ENCODE results near the gene LMBRD2.
"Not testable (repeated sequence)": the region's sequence is repeated elsewhere in the genome, so short reads cannot be mapped to it uniquely, and the experiment has no call there.

Gene LMBRD2

GRCh38 chr5:36160617-36161016 lies 8.9 kb upstream of the LMBRD2 start:
- no peak for DNase-seq

- DNase-seq: no peak
These were observed 6.5 kb upstream of the LMBRD2 start for GRCh38 chr5:36158144-36158543.

DNA sequence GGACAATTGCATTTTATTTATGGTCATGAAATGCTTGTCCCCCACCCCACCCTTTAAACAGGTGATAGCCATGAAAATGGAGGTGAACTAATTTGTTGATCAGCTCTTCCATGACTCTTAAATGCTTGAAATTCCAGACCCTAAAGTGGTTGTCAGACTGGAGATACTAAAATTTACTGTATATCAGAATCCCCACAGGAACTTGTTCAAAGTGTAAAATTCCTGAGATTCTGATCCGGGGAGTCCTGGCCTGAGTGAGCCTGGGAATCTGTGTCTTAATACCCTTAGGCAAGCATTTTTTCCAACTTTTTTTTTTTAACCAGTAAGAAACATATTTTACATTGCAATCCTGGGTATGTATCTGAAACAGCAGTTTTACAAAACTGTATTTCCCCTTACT lies 4.9 kb upstream of the LMBRD2 start:
- no peak for DNase-seq

- no peak for DNase-seq
These were observed 4.5 kb upstream of the LMBRD2 start for GRCh38 chr5:36156121-36156601.

- DNase-seq: no peak
These were observed 3.6 kb upstream of the LMBRD2 start for GRCh38 chr5:36155291-36155690.

- DNase-seq: no peak
These were observed 2.0 kb upstream of the LMBRD2 start for GRCh38 chr5:36153726-36154125.

- no peak for DNase-seq
These were observed 1.6 kb upstream of the LMBRD2 start for GRCh38 chr5:36153298-36153677.

- DNase-seq: peak in 1 of 2 experiments; percentile 67
These were observed 924 bp upstream of the LMBRD2 start for GRCh38 chr5:36152324-36153297.

DNA sequence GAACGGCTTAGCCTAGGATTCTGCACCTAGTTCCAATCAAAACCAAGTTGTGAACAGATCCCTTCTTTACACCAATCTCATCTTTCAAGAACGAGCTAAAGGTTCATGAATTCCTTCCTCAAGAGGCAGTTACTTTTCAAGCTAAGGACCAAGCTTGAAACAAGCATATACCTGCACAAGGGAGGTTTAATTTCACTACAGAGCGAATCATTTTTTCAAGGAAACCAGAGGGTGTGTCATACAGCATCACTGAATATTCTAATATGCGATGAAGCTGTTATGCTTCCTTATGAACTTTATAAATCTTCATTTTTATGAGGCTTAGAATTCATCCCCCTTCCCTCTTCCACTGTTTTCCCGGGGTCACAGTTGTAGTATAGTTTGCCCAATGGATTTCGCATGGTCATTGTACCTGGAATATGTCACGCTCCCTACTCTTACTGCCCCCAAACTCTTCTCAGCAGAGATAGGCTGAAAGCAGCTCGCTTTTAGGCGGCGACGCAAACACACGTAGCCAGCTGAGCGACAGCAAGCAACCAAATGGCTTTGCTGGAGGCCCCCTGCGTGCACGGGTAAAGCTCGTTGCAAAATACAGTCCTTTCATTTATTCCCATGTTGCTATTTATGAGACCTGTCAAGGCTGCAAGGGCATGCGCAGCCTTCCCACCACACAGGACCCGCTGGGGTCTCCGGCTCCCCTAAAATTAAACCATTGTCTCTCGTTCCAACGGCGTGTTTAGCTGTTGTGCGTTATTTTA lies 832 bp downstream of the LMBRD2 start:
- DNase-seq: peak; percentile 85 to 89

DNA sequence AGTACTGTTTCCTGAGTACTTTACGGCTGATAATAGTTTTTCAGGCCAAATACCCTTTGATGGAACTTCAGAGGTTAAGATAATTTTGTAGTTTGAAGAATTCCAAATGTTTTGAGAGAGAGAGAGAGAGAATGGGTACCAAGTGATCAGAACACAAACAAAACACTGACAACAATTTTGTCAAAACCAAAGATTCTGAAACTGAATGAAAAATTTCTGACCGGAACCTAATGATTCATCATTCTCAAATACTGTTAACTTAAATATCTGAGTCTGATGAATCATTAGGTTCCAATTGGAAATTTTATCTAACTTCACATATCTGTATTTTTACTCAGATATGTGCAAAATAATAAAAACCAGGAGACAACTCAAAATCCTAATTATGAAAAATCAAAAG lies 4.0 kb downstream of the LMBRD2 start:
- DNase-seq: no peak

GRCh38 chr5:36146390-36146789 lies 5.3 kb downstream of the LMBRD2 start:
- DNase-seq: no peak

GRCh38 chr5:36145311-36145710 lies 6.4 kb downstream of the LMBRD2 start:
- no peak for DNase-seq

DNA sequence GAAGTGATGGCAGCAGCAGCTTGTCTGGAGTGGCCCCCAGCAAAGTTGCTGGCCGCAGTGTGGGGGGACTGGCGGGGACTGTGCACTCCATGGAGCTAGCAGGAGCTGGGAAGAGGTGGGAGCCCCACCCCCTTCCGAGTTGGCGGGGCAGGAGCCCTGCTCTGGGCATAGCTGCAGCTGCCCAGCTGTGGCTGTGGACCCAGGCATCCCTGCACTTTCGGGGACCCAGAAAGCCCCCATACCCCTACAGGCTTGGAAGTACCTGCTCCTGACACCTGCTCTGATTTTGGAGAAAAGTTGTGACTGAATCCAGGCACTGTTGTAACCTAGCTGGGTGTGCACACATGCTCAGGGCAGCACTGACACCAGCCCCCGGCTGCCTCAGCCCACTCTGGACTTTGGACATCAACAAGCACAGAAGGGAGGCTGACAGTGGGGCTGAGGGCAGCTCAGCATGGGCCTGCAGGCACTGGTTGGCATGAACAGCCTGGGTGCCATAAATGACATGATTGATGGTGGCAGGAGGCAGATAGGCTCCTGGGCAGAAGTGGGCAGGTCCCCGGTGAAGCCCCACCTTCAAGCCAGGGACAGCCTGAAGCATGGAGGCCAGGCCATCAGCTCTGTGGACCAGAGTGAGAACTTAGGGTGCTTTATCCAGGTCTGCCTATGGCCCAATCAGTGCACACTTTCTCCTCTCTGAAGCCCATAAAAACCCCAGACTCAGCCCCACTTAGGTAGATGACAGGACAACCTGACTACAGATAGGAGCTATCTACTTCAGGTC lies 12.6 kb downstream of the LMBRD2 start:
- DNase-seq: no peak

DNA sequence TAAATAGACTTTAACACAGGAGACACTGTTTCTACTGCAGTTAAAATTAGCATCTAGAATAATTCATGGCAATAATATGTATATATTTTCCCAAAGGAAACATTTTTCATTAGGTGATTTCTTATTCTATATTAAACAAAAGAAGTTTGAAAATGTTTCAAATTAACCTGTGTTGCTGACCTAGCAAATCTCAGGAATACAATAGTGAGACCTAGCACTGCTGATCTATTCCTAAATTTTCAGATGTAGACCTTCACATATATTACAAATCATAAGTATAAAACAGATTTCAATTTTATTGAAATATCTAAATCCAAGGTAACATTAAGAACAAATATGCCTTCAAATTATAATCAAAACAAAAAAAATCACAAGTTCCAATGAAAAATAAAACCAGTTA lies 15.1 kb downstream of the LMBRD2 start:
- DNase-seq: no peak

GRCh38 chr5:36135988-36136387 lies 15.7 kb downstream of the LMBRD2 start:
- no peak for DNase-seq

GRCh38 chr5:36133009-36133408 lies 18.7 kb downstream of the LMBRD2 start:
- not testable (repeated sequence) for DNase-seq

DNA sequence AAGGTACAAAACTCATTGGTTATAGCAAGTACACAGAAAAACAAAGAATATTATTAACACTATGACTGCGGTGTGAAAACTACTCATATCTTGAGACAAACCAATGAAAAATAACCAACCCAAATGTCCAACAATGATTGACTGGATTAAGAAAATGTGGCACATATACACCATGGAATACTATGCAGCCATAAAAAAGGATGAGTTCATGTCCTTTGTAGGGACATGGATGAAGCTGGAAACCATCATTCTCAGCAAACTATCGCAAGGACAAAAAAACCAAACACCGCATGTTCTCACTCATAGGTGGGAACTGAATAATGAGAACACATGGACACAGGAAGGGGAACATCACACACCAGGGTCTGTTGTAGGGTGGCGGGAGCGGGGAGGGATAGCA lies 22.0 kb downstream of the LMBRD2 start:
- DNase-seq: not testable (repeated sequence)

DNA sequence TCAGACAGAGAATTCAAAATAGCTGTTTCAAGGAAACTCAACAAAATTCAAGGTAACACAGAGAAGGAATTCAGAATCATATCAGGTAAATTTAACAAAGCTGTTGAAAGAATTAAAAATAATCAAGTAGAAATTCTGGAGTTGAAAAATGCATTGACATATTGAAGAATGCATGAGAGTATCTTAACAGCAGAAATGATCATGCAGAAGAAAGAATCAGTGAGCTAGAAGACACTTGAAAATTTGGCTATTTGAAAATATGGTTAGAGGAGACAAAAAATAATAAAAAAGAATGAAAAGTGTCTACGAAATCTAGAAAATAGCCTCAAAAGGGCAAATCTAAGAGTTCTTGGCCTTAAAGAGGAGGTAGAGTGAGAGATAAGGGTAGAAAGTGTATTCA lies 22.9 kb downstream of the LMBRD2 start:
- no peak for DNase-seq

GRCh38 chr5:36125868-36126267 lies 25.8 kb downstream of the LMBRD2 start:
- no peak for DNase-seq

DNA sequence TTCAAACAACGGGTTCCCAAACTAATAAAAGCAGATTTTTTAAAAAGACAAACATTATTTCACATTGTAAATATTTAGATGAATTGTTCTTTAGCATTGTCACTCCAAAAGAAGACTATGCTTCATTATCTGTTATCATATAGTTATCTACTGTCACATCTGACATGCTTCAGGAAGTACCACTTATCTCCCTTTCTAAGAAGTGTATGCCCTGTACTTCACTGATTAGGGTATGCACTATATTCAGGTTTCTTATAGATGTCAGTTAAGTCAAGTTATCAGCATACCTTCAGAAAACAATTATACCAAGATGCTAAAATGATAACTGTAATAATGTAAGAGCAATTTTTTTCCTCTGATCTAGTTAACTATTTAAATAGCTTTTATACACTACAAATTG lies 40.4 kb downstream of the LMBRD2 start:
- no peak for DNase-seq

DNA sequence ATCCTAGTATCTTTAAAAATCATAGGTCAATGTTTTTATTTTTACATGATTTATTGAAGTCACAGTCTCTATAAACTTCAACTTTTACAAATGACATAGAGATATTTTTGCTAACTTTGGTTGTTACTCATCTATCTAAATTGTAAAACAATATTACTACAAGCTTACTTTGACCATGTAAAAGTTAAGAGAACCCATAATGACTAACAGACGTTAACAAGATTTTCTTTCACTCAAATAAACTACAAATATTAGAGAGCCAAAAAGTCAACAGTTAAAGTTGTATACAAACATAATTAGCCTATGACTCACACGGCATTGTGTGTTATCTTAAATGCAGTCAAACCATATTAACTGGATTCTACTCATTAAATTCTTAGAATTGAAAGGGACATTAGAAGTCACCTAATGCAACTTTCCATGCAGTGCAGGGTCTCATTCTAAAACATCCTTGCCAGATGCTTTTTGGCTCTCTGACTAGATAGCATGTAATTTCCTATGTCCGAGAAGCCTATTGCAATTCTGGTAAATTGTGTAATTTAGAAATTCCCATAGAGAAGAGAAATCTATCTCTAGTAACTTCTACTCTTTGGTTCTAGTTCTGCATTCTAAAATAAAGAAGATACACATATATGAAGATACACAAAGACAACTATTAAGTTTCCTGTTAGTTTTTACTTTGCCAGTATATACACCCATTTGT lies 42.8 kb downstream of the LMBRD2 start:
- no peak for DNase-seq

GRCh38 chr5:36105819-36106218 lies 45.9 kb downstream of the LMBRD2 start:
- DNase-seq: no peak

Data from NCI-H526 (cell line).